Measurements from ENCODE around the gene FMNL2. TPM values are rescaled to one million over a fixed set of nuclear protein-coding genes. Genes with fewer than 3 reads are reported as not detected.
A peak's percentile ranks its signal among the peaks of the same experiment; 100 is the strongest.

Gene FMNL2
- total RNA-seq, 1 experiment from 2014 or later = 33.6 TPM

GRCh38 chr2:152510621-152511020 is 175.6 kb downstream of the FMNL2 start:
- no peak for ATAC-seq
- TF ChIP-seq REST (IDR thresholded peaks at IDR 0.05; ENCODE audit: insufficient read depth in 1 of 2, low read depth in 2 of 2, low read length in 1 of 2) (no peak), SIN3A (IDR thresholded peaks at IDR 0.05; ENCODE audit: borderline replicate concordance, insufficient read depth, low read depth, low read length) (no peak)
- TF ChIP-seq, protein P1, sequence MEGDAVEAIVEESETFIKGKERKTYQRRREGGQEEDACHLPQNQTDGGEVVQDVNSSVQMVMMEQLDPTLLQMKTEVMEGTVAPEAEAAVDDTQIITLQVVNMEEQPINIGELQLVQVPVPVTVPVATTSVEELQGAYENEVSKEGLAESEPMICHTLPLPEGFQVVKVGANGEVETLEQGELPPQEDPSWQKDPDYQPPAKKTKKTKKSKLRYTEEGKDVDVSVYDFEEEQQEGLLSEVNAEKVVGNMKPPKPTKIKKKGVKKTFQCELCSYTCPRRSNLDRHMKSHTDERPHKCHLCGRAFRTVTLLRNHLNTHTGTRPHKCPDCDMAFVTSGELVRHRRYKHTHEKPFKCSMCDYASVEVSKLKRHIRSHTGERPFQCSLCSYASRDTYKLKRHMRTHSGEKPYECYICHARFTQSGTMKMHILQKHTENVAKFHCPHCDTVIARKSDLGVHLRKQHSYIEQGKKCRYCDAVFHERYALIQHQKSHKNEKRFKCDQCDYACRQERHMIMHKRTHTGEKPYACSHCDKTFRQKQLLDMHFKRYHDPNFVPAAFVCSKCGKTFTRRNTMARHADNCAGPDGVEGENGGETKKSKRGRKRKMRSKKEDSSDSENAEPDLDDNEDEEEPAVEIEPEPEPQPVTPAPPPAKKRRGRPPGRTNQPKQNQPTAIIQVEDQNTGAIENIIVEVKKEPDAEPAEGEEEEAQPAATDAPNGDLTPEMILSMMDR (IDR thresholded peaks at IDR 0.05) = no peak
- POLR2A ChIA-PET = no interaction called here
- Histone ChIP-seq H3K4me1 (ENCODE audit: control insufficient read depth, insufficient read depth, low read length) (peaks cover 52% of the 10 kb centered on the region), H3K36me3 (ENCODE audit: control insufficient read depth, insufficient read depth, low read length) (no peaks in the 10 kb centered on the region), H3K4me3 (ENCODE audit: low read depth in 2 of 2, low read length in 2 of 2) (no peak overlapping the region), H3K27ac (ENCODE audit: low read length) (peak overlapping the region; percentile 61; the same call in 1 of the 2 replicates), H3K27me3 (ENCODE audit: control insufficient read depth, insufficient read depth, low read length) (no peaks in the 10 kb centered on the region), H3K9me3 (ENCODE audit: control insufficient read depth, insufficient read depth, low read depth, low read length) (no peaks in the 10 kb centered on the region)
- no peak for DNase-seq (ENCODE audit: low read depth, low spot score)
- intact Hi-C loops (cut with micrococcal nuclease; ENCODE audit: unreplicated experiment) = no loop called here
- CTCF ChIA-PET = no interaction called here
- in situ Hi-C loops (cut with HindIII; ENCODE audit: low pct_unique_long_range_greater_than_20kb, low sequenced_read_pairs) = no loop called here
- BruUV-seq (replicated peaks) = no TSS peak

DNA sequence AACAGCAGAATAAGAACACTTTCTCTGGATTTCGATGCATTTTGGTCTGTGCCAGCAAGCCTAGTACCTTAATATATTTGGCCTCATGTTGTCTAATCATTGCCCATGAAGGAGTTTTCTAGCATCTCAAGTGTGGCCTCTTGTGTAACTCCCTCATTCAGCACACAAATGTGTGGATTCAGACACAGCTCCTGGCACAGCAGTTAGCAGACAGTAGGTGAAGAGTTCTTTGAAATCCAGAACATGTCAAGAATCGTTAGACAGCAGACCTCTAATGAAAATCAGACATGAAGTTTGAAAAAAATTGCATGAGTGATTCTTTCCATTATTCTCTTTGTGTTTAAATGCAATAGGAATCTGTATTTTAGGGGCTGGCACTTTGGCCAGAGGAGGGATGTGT is 177.0 kb downstream of the FMNL2 start:
- no peak overlapping the region for H3K4me3 ChIP-seq (ENCODE audit: low read depth in 2 of 2, low read length in 2 of 2)
- H3K36me3 ChIP-seq (ENCODE audit: control insufficient read depth, insufficient read depth, low read length) = no peaks in the 10 kb centered on the region
- ATAC-seq (no peak), DNase-seq (ENCODE audit: low read depth, low spot score) (no peak)
- peak overlapping the region; percentile 57; the same call in 1 of the 2 replicates for H3K27ac ChIP-seq (ENCODE audit: low read length)
- no TSS peak for BruUV-seq (replicated peaks)
- peaks cover 39% of the 10 kb centered on the region for H3K4me1 ChIP-seq (ENCODE audit: control insufficient read depth, insufficient read depth, low read length)
- intact Hi-C loops (cut with micrococcal nuclease; ENCODE audit: unreplicated experiment) (no loop called here), in situ Hi-C loops (cut with HindIII; ENCODE audit: low pct_unique_long_range_greater_than_20kb, low sequenced_read_pairs) (no loop called here)
- CTCF ChIA-PET = no interaction called here
- H3K9me3 ChIP-seq (ENCODE audit: control insufficient read depth, insufficient read depth, low read depth, low read length) = no peaks in the 10 kb centered on the region
- POLR2A ChIA-PET = no interaction called here
- TF ChIP-seq SIN3A (IDR thresholded peaks at IDR 0.05; ENCODE audit: borderline replicate concordance, insufficient read depth, low read depth, low read length) (no peak), POLR2AphosphoS5 (IDR thresholded peaks at IDR 0.05; ENCODE audit: low read depth, low read length) (no peak), TCF7L2 (IDR thresholded peaks at IDR 0.05; ENCODE audit: low read depth, low read length) (no peak)
- H3K27me3 ChIP-seq (ENCODE audit: control insufficient read depth, insufficient read depth, low read length) = no peaks in the 10 kb centered on the region

- Histone ChIP-seq H3K27ac (ENCODE audit: low read length) (peak overlapping the region; percentile 59), H3K4me3 (ENCODE audit: low read depth in 2 of 2, low read length in 2 of 2) (no peak overlapping the region), H3K4me1 (ENCODE audit: control insufficient read depth, insufficient read depth, low read length) (peaks cover 32% of the 10 kb centered on the region), H3K36me3 (ENCODE audit: control insufficient read depth, insufficient read depth, low read length) (no peaks in the 10 kb centered on the region), H3K9me3 (ENCODE audit: control insufficient read depth, insufficient read depth, low read depth, low read length) (no peaks in the 10 kb centered on the region), H3K27me3 (ENCODE audit: control insufficient read depth, insufficient read depth, low read length) (no peaks in the 10 kb centered on the region)
- in situ Hi-C loops (cut with HindIII; ENCODE audit: low pct_unique_long_range_greater_than_20kb, low sequenced_read_pairs) (no loop called here), intact Hi-C loops (cut with micrococcal nuclease; ENCODE audit: unreplicated experiment) (no loop called here)
- TF ChIP-seq POLR2AphosphoS5 (IDR thresholded peaks at IDR 0.05; ENCODE audit: low read depth, low read length) (no peak), SIN3A (IDR thresholded peaks at IDR 0.05; ENCODE audit: borderline replicate concordance, insufficient read depth, low read depth, low read length) (no peak), REST (IDR thresholded peaks at IDR 0.05; ENCODE audit: insufficient read depth in 1 of 2, low read depth in 2 of 2, low read length in 1 of 2) (no peak), TCF7L2 (IDR thresholded peaks at IDR 0.05; ENCODE audit: low read depth, low read length) (no peak)
- TF ChIP-seq, protein P1 (IDR thresholded peaks at IDR 0.05) = no peak
- no TSS peak for BruUV-seq (replicated peaks)
- POLR2A ChIA-PET = no interaction called here
- no peak for DNase-seq (ENCODE audit: low read depth, low spot score)
- CTCF ChIA-PET = no interaction called here
- ATAC-seq = no peak
Measured at GRCh38 chr2:152513029-152513428, 178.1 kb downstream of the FMNL2 start.

All from Panc1 (cell line).